HUES6 (cell line): ENCODE results near the gene OR2H2.

Experiments used
- H3K27ac ChIP-seq: 2 replicates; pipeline ENCODE4 v1.7.0; 2013; ENCODE audit warnings: low read depth, mild to moderate bottlenecking, low read length, inconsistent platforms
- H3K27me3 ChIP-seq: 2 replicates; pipeline ENCODE4 v1.6.1; 2013; ENCODE audit warnings: low read length; ENCODE audit not compliant: control insufficient read depth, insufficient read depth
- H3K36me3 ChIP-seq: 2 replicates; pipeline ENCODE4 v1.6.1; 2013; ENCODE audit warnings: low read length; ENCODE audit not compliant: control insufficient read depth, insufficient read depth
- H3K4me1 ChIP-seq: 2 replicates; pipeline ENCODE4 v1.6.1; 2013; ENCODE audit warnings: low read length; ENCODE audit not compliant: control insufficient read depth, insufficient read depth
- H3K4me3 ChIP-seq: 2 replicates; pipeline ENCODE4 v1.5.1; 2013; ENCODE audit warnings: low read depth, low read length
- H3K9ac ChIP-seq: one replicate; pipeline ENCODE4 v1.6.1; 2013; ENCODE audit warnings: mild to moderate bottlenecking, low read length
- H3K9me3 ChIP-seq: 2 replicates; pipeline ENCODE4 v1.6.1; 2013; ENCODE audit warnings: low read depth, low read length; ENCODE audit not compliant: control insufficient read depth, insufficient read depth

OR2H2 gene

GRCh38 chr6:29584821-29585220 is at the start of gene OR2H2:
OR2H2 (plus strand) TSS chr6:29585121; CDS start chr6:29587945, 2,824 bp downstream.
- no peak within 1 kb of the TSS for H3K9ac ChIP-seq
- H3K27ac ChIP-seq, result no peak within 1 kb of the TSS
- H3K9me3 ChIP-seq, result no peaks in the 10 kb centered on the region
- no peak within 1 kb of the TSS for H3K4me3 ChIP-seq
- no peaks in the 10 kb centered on the region for H3K36me3 ChIP-seq
- no peaks in the 10 kb centered on the region for H3K27me3 ChIP-seq
- no peaks in the 10 kb centered on the region for H3K4me1 ChIP-seq

DNA sequence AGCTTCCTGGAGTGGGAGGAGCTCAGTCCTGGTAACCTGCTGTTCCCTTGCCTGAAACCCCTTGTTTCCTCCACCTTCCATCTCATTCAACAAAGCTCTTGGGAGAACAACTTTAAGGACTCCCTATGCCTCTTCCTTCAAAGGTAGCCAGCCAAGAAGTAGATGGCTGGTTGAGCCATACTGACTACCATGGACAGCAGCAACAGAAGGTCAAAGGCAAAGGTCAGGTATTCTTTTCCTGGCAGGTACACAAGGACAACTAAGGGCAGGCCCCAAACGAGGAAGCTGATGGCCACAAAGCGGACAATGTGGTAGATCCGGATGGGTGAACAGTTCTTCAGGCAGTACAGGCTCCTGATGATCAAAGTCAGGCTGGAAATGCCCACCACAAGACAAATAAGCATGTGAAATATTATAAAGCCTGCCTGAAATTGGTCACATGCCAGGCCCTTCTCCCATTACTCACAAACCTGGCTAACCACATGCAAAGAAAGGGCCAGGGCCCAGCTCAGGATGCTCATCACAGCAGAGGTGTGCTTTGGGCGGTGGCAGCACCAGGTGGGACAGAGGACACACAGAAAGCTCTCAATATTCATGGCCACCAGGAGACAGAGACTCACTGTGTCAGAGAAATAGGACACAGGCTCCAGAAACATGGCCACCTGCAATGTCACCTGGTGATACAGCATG is 47.1 kb upstream of the OR2H2 start:
- Histone ChIP-seq H3K4me1 (no peaks in the 10 kb centered on the region), H3K9me3 (no peaks in the 10 kb centered on the region), H3K9ac (no peak overlapping the region), H3K27me3 (no peaks in the 10 kb centered on the region), H3K27ac (no peak overlapping the region), H3K4me3 (no peak overlapping the region), H3K36me3 (no peaks in the 10 kb centered on the region)

- no peaks in the 10 kb centered on the region for H3K36me3 ChIP-seq
- no peak overlapping the region for H3K9ac ChIP-seq
- no peak overlapping the region for H3K27ac ChIP-seq
- H3K4me3 ChIP-seq, result no peak overlapping the region
- no peaks in the 10 kb centered on the region for H3K4me1 ChIP-seq
- no peaks in the 10 kb centered on the region for H3K9me3 ChIP-seq
- H3K27me3 ChIP-seq, result peaks cover 29% of the 10 kb centered on the region
Measured at GRCh38 chr6:29547573-29547972, 37.3 kb upstream of the OR2H2 start.

DNA sequence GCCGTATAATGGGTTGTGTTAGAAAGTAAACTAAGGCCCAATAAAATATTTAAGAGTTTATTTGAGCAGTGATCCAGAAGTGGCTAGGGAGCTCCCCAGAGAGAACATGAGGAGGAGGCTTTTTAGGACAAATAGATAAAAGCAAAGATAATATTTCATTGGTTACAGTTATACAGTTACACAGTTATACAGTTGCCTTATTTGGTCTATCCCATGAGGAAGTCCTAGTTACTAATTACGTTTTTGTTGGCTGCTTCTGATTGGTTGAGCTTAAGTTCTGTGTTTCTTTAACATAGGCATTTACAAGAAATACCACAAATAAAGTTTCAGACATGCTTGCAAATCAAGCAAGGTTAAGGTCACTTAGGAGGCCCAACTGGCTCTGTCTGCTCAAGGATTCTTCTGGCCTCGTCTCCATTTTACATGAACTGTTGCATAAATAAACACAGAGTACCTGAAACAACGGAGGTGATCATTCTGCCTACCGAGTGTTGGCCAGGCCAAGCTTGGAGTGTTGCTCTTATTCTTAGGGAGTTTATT is 32.3 kb upstream of the OR2H2 start:
- H3K4me1 ChIP-seq, result peaks cover 19% of the 10 kb centered on the region
- peaks cover 77% of the 10 kb centered on the region for H3K27me3 ChIP-seq
- H3K36me3 ChIP-seq, result no peaks in the 10 kb centered on the region
- H3K9ac ChIP-seq, result no peak overlapping the region
- H3K9me3 ChIP-seq, result no peaks in the 10 kb centered on the region
- peak overlapping the region; percentile 59; the same call in 1 of the 2 replicates for H3K4me3 ChIP-seq
- no peak overlapping the region for H3K27ac ChIP-seq

- Histone ChIP-seq H3K27me3 (peaks cover 77% of the 10 kb centered on the region), H3K4me3 (peak overlapping the region; percentile 59)
Measured at GRCh38 chr6:29553268-29554057, 31.5 kb upstream of the OR2H2 start.

DNA sequence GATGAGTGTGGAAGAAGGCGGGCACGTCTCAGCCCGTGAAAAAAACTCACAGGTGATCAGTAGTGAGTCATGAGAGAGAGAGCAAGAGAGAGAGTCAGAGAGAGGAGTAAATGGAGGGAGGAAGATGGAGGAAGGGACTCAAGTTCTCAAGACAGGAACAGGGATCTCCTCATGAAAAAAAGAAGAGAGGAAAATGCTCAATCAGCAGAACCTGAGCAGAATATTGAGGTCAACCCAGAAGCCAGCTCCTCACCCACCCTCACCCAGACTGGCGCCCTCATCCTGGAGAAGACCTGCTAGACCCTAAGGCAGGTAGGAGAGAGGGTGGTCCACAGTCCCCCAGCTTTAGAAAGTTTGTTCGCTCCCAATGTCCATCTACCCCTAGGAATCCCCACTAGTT is 30.2 kb upstream of the OR2H2 start:
- H3K27me3 ChIP-seq, result peaks cover 79% of the 10 kb centered on the region
- no peak overlapping the region for H3K9ac ChIP-seq
- no peaks in the 10 kb centered on the region for H3K36me3 ChIP-seq
- no peaks in the 10 kb centered on the region for H3K9me3 ChIP-seq
- H3K4me1 ChIP-seq, result peaks cover 34% of the 10 kb centered on the region
- no peak overlapping the region for H3K27ac ChIP-seq
- H3K4me3 ChIP-seq, result no peak overlapping the region

More at GRCh38 chr6:29553268-29554057, 31.5 kb upstream of the OR2H2 start:
- Histone ChIP-seq H3K27ac (no peak overlapping the region), H3K4me1 (peaks cover 27% of the 10 kb centered on the region), H3K9me3 (no peaks in the 10 kb centered on the region), H3K9ac (no peak overlapping the region), H3K36me3 (no peaks in the 10 kb centered on the region)

GRCh38 chr6:29557320-29557719 is 27.6 kb upstream of the OR2H2 start:
- H3K4me3 ChIP-seq, result no peak overlapping the region
- H3K4me1 ChIP-seq, result peaks cover 36% of the 10 kb centered on the region
- H3K9me3 ChIP-seq, result no peaks in the 10 kb centered on the region
- H3K9ac ChIP-seq, result no peak overlapping the region
- H3K36me3 ChIP-seq, result no peaks in the 10 kb centered on the region
- no peak overlapping the region for H3K27ac ChIP-seq
- H3K27me3 ChIP-seq, result peaks cover 58% of the 10 kb centered on the region

DNA sequence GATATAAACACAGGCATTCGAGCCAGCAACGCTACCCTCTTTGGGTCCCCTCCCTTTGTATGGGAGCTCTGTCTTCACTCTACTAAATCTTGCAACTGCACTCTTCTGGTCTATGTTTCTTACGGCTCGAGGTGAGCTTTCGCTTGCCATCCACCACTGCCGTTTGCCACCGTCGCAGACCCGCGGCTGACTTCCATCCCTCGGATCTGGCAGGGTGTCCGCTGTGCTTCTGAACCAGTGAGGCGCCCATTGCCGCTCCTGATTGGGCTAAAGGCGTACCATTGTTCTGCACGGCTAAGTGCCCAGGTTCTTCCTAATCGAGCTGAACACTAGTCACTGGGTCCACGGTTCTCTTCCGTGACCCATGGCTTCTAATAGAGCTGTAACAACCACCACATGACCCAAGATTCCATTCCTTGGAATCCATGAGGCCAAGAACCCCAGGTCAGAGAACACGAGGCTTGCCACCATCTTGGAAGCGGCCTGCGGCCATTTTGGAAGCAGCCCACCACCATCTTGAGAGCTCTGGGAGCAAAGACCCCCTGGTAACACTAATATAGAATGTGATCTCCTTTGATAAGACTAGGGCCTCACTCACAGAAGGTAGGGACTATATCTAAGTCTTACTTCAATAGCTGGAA is 26.4 kb upstream of the OR2H2 start:
- H3K4me3 ChIP-seq, result no peak overlapping the region
- no peak overlapping the region for H3K27ac ChIP-seq
- H3K27me3 ChIP-seq, result peaks cover 45% of the 10 kb centered on the region
- H3K4me1 ChIP-seq, result peaks cover 32% of the 10 kb centered on the region
- no peaks in the 10 kb centered on the region for H3K9me3 ChIP-seq
- H3K9ac ChIP-seq, result no peak overlapping the region
- no peaks in the 10 kb centered on the region for H3K36me3 ChIP-seq

DNA sequence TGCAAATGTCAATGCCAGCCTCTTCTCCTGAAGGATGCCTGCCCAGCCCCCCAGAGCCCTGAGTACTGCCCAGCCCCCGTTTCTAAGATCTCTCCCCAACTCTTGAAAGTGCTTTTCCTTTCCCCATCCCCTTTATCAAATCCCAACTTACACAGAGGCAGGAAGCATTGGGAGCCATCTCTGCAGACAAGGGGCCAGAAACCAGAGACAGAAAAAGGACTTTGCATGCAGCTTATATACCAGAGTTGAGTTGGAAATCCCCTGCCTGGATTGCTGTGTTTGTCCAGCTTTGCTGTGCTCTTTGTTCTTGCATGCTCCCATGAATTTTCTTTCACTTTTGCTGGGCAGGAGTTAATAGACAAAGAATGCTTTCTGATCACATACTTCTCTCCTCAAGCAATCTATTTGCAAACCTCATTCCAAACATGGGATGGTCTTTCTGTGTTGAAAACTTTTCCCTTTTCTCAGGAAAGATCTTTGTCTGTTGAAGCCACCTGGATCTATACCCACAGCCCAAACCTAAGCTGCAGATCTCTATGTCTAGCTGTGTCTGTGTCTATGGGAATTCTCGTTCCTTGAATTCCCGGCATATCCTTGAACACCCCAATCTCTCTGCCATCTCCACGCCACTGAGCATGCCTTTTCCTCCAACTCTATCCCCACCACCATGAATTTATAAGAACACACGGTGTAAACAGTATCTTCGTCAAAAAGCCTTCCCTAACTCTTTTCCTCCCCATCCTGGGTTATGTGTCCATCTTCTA is 25.2 kb upstream of the OR2H2 start, which contains the start of gene UBD:
TSS of gene UBD (minus strand) at position 209 of the 764 bp plus-strand sequence. CDS start at position 178, 31 bp downstream.
- Histone ChIP-seq H3K9ac (no peak within 1 kb of the TSS), H3K27ac (no peak within 1 kb of the TSS), H3K4me1 (peaks cover 27% of the 10 kb centered on the region), H3K4me3 (no peak within 1 kb of the TSS), H3K36me3 (no peaks in the 10 kb centered on the region), H3K9me3 (no peaks in the 10 kb centered on the region), H3K27me3 (peaks cover 34% of the 10 kb centered on the region)

DNA sequence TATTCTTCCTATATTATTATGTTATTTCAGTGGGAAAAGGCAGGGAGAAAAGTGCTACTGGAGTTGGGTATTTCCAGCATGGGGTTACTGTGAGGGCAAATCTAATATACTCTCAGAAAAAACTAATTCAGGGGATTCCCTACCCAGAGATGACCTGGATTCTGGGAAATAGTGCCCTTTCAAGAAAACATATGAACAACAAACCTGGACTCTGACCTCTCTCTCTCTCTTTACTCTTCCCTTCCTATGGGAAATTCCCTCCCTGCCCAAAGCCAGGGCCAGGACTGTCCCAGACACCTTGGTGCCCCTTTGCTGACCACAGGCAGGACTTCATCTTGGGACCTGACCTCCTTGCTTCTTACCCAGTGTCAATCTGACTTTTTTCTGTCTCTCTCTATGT is 23.8 kb upstream of the OR2H2 start:
- no peak overlapping the region for H3K4me3 ChIP-seq
- peaks cover 27% of the 10 kb centered on the region for H3K4me1 ChIP-seq
- H3K9me3 ChIP-seq, result no peaks in the 10 kb centered on the region
- H3K36me3 ChIP-seq, result no peaks in the 10 kb centered on the region
- no peak overlapping the region for H3K27ac ChIP-seq
- H3K27me3 ChIP-seq, result peaks cover 20% of the 10 kb centered on the region
- H3K9ac ChIP-seq, result no peak overlapping the region
